ENCODE data around the gene ZBTB5.

GRCh38 chr9:37443566-37443965, 21.7 kb downstream of the ZBTB5 start:
- TF ChIP-seq POLR2AphosphoS5 (IDR thresholded peaks at IDR 0.05) = no peak
- TF ChIP-seq POLR2A (IDR thresholded peaks at IDR 0.05) = no peak
